Measurements from ENCODE around the gene MASP2.

- TF ChIP-seq CTCF (IDR thresholded peaks at IDR 0.05) (no peak), POLR2A (IDR thresholded peaks at IDR 0.05) (no peak)
Measured at GRCh38 chr1:10980841-10981727, 66.0 kb downstream of the MASP2 start.

Measured in tibial nerve (tissue), 3 donors.